ENCODE measurements around the gene ACADS.

ACADS gene

GRCh38 chr12:120725659-120726509 is at the start of gene ACADS:
Gene ACADS (plus strand): TSS chr12:120725826. CDS start chr12:120725886, 60 bp downstream.
- DNase-seq = peak; percentile 95

GRCh38 chr12:120677765-120678473 is 47.7 kb upstream of the ACADS start:
- DNase-seq = peak; percentile 16

GRCh38 chr12:120678572-120678971 is 47.1 kb upstream of the ACADS start:
- DNase-seq = no peak

- DNase-seq = no peak
These were observed 45.4 kb upstream of the ACADS start for GRCh38 chr12:120680165-120680738.

- no peak for DNase-seq
These were observed 41.1 kb upstream of the ACADS start for GRCh38 chr12:120684523-120684932.

- no peak for DNase-seq
These were observed 40.1 kb upstream of the ACADS start for GRCh38 chr12:120685522-120685921.

GRCh38 chr12:120686151-120686689 is 39.4 kb upstream of the ACADS start:
- peak; percentile 98 for DNase-seq

GRCh38 chr12:120686690-120687577 is 38.7 kb upstream of the ACADS start, which contains the start of gene MLEC:
Gene MLEC (plus strand): TSS chr12:120687149. CDS start chr12:120687297, 148 bp downstream.
- peak; percentile 99 for DNase-seq

- peak; percentile 35 for DNase-seq
These were observed 37.9 kb upstream of the ACADS start for GRCh38 chr12:120687578-120688289.

- DNase-seq = no peak
These were observed 37.0 kb upstream of the ACADS start for GRCh38 chr12:120688527-120689071.

GRCh38 chr12:120689397-120690082 is 36.1 kb upstream of the ACADS start:
- no peak for DNase-seq

- DNase-seq = no peak
These were observed 35.6 kb upstream of the ACADS start for GRCh38 chr12:120690083-120690450.

- DNase-seq = no peak
These were observed 34.6 kb upstream of the ACADS start for GRCh38 chr12:120690978-120691377.

GRCh38 chr12:120692524-120693033 is 33.0 kb upstream of the ACADS start:
- no peak for DNase-seq

GRCh38 chr12:120693848-120694247 is 31.8 kb upstream of the ACADS start:
- DNase-seq = no peak

- DNase-seq = no peak
These were observed 29.0 kb upstream of the ACADS start for GRCh38 chr12:120696626-120697025.

GRCh38 chr12:120697344-120697743 is 28.3 kb upstream of the ACADS start:
- DNase-seq = no peak

- DNase-seq = no peak
These were observed 27.0 kb upstream of the ACADS start for GRCh38 chr12:120698665-120699064.

- DNase-seq = no peak
These were observed 26.1 kb upstream of the ACADS start for GRCh38 chr12:120699553-120699952.

GRCh38 chr12:120700886-120701285 is 24.7 kb upstream of the ACADS start:
- DNase-seq = no peak

Measured in CD4-positive, alpha-beta T cell treated with Interleukin-6 for 4 hours (primary cell).